Globus pallidus (tissue), 1 donor: ENCODE results near the gene ERGIC3.
A peak's percentile ranks its signal among the peaks of the same experiment; 100 is the strongest.
"Not testable (repeated sequence)": the region's sequence is repeated elsewhere in the genome, so short reads cannot be mapped to it uniquely, and the experiment has no call there.

Experiments used
- DNase-seq: peaks from one replicate; pipeline ENCODE4 v3.0.0-alpha.2; 2015; ENCODE audit warnings: low spot score

Gene ERGIC3

GRCh38 chr20:35517767-35518166, 24.1 kb upstream of the ERGIC3 start:
- not testable (repeated sequence) for DNase-seq

GRCh38 chr20:35518955-35519354, 22.9 kb upstream of the ERGIC3 start:
- DNase-seq: no peak

GRCh38 chr20:35523298-35523888, 18.5 kb upstream of the ERGIC3 start:
- DNase-seq: no peak

- DNase-seq: no peak
Measured at GRCh38 chr20:35525639-35526038, 16.2 kb upstream of the ERGIC3 start.

- DNase-seq: no peak
Measured at GRCh38 chr20:35527122-35527769, 14.6 kb upstream of the ERGIC3 start.

- DNase-seq: no peak
Measured at GRCh38 chr20:35529552-35529951, 12.3 kb upstream of the ERGIC3 start, which contains the start of gene C20orf173. C20orf173 (minus strand) TSS chr20:35529652; CDS start chr20:35529373, 279 bp downstream.

GRCh38 chr20:35539756-35540212, 2.1 kb upstream of the ERGIC3 start:
- peak; percentile 17 for DNase-seq

- no peak for DNase-seq
Measured at GRCh38 chr20:35541118-35541782, 628 bp upstream of the ERGIC3 start.

- no peak for DNase-seq
Measured at GRCh38 chr20:35542990-35543389, 1.1 kb downstream of the ERGIC3 start.

- no peak for DNase-seq
Measured at GRCh38 chr20:35544436-35544835, 2.6 kb downstream of the ERGIC3 start.

GRCh38 chr20:35544941-35545340, 3.1 kb downstream of the ERGIC3 start:
- DNase-seq: not testable (repeated sequence)

- no peak for DNase-seq
Measured at GRCh38 chr20:35546127-35546526, 4.2 kb downstream of the ERGIC3 start.

GRCh38 chr20:35547329-35547728, 5.5 kb downstream of the ERGIC3 start:
- DNase-seq: no peak

GRCh38 chr20:35551503-35551902, 9.6 kb downstream of the ERGIC3 start:
- no peak for DNase-seq

- no peak for DNase-seq
Measured at GRCh38 chr20:35552914-35553313, 11.0 kb downstream of the ERGIC3 start.

- DNase-seq: not testable (repeated sequence)
Measured at GRCh38 chr20:35555461-35555860, 13.6 kb downstream of the ERGIC3 start.

- DNase-seq: no peak
Measured at GRCh38 chr20:35555951-35556645, 14.2 kb downstream of the ERGIC3 start.

- no peak for DNase-seq
Measured at GRCh38 chr20:35556871-35557270, 15.0 kb downstream of the ERGIC3 start.

- no peak for DNase-seq
Measured at GRCh38 chr20:35558451-35558850, 16.6 kb downstream of the ERGIC3 start.

- no peak for DNase-seq
Measured at GRCh38 chr20:35559042-35559693, 17.3 kb downstream of the ERGIC3 start.

- no peak for DNase-seq
Measured at GRCh38 chr20:35560105-35560511, 18.2 kb downstream of the ERGIC3 start.

GRCh38 chr20:35560541-35560940, 18.7 kb downstream of the ERGIC3 start:
- no peak for DNase-seq
